HCT116 (cell line): Measurements from ENCODE around the gene COG8. TPM values are rescaled to one million over a fixed set of nuclear protein-coding genes. Genes with fewer than 3 reads are reported as not detected.

ENCODE experiments used
- ATAC-seq: fragments of 200-7000 bp; cut with Tn5 transposase; 2 replicates; pipeline ENCODE4 v1.9.1; 2020; ENCODE audit warnings: mild to moderate bottlenecking, moderate library complexity
- BruUV-seq: library from RNA; stranded (reverse); fragments of 400-500 nt; replicated peaks from 2 replicates; lab custom pipeline; 2021; lab: Mats Ljungman, UMichigan
- CTCF ChIA-PET: fragments of 300-600 bp; sonication (Branson Sonifier 250); formaldehyde crosslinking; loops from one replicate; lab custom pipeline; 2021; ENCODE audit warnings: antibody characterized with exemption; lab: Charles Lee
- POLR2A ChIA-PET: fragments of 300-600, 350-600 bp; sonication (Branson Sonifier 250); formaldehyde crosslinking; loops from one replicate; lab custom pipeline; 2021; ENCODE audit warnings: antibody characterized with exemption; lab: Charles Lee
- RAD21 ChIA-PET, 2 experiments: fragments of 300-600 bp; sonication (Branson Sonifier 250); formaldehyde crosslinking; loops; one replicate each; lab custom pipeline; 2023; ENCODE audit warnings: low total read pairs in 2 of 2; ENCODE audit not compliant: uncharacterized antibody in 2 of 2, unreplicated experiment in 2 of 2, low non-redundant PET in 1 of 2; lab: Charles Lee
- DNase-seq: peaks from one replicate; pipeline ENCODE4 v3.0.0-alpha.2; 2010; ENCODE audit warnings: low read depth, low spot score
- H2AFZ ChIP-seq: fragments of 200-600 bp; shearing (Covaris generic), sonication (generic); 2 replicates; pipeline ENCODE4 v1.6.1; 2017; ENCODE audit warnings: low read depth, mixed run types, mixed read lengths, antibody characterized with exemption, low read length; ENCODE audit not compliant: poor library complexity, severe bottlenecking
- H3K27ac ChIP-seq: 2 replicates; pipeline ENCODE4 v1.5.1; 2012; ENCODE audit warnings: low read depth, low read length
- H3K27me3 ChIP-seq: fragments of 200-600 bp; sonication (generic); 2 replicates; pipeline ENCODE4 v1.6.1; 2016; ENCODE audit warnings: mixed run types, low read length, mixed read lengths; ENCODE audit not compliant: insufficient read depth
- H3K36me3 ChIP-seq, 2 experiments: fragments of 200-500 bp in 1 of 2; fragments of 200-600 bp in 1 of 2; sonication (Bioruptor generic) in 1 of 2; sonication (generic) in 1 of 2; 2 replicates each; pipeline versions ENCODE4 v1.5.1 to v1.6.1; 2014 to 2016; ENCODE audit warnings: low read length in 2 of 2, inconsistent platforms in 1 of 2, mixed read lengths in 1 of 2, mixed run types in 1 of 2; ENCODE audit not compliant: insufficient read depth in 2 of 2, control insufficient read depth in 1 of 2
- H3K4me1 ChIP-seq, 2 experiments: fragments of 200-600 bp in 1 of 2; sonication (generic) in 1 of 2; 2 replicates each; pipeline versions ENCODE4 v1.5.1 to v1.6.1; 2012 to 2017; ENCODE audit warnings: low read length in 2 of 2, inconsistent platforms in 1 of 2, mild to moderate bottlenecking in 1 of 2, mixed read lengths in 1 of 2, mixed run types in 1 of 2, moderate library complexity in 1 of 2; ENCODE audit not compliant: insufficient read depth in 2 of 2, control insufficient read depth in 1 of 2
- H3K4me2 ChIP-seq: fragments of 200-600 bp; sonication (generic); 2 replicates; pipeline ENCODE4 v1.6.1; 2017; ENCODE audit warnings: mixed run types, low read length, mixed read lengths
- H3K4me3 ChIP-seq, 2 experiments: fragments of 200-600 bp in 1 of 2; sonication (generic) in 1 of 2; replicated peaks in 1 of 2; 2 replicates each; pipeline ENCODE4 v1.5.1; 2011 to 2016; ENCODE audit warnings: low read length in 2 of 2, control low read depth in 1 of 2, low read depth in 1 of 2, mild to moderate bottlenecking in 1 of 2, mixed read lengths in 1 of 2, mixed run types in 1 of 2
- H3K79me2 ChIP-seq: fragments of 200-600 bp; sonication (generic); 2 replicates; pipeline ENCODE4 v1.6.1; 2017; ENCODE audit warnings: mild to moderate bottlenecking, mixed run types, low read length, moderate library complexity, mixed read lengths; ENCODE audit not compliant: insufficient read depth
- H3K9ac ChIP-seq: fragments of 200-600 bp; sonication (generic); 2 replicates; pipeline ENCODE4 v1.6.1; 2016; ENCODE audit warnings: low read length, mixed read lengths
- H3K9me2 ChIP-seq: fragments of 200-600 bp; sonication (generic), shearing (Covaris generic); 2 replicates; pipeline ENCODE4 v1.6.1; 2017; ENCODE audit warnings: mixed run types, mild to moderate bottlenecking, moderate library complexity; ENCODE audit not compliant: insufficient read depth
- H3K9me3 ChIP-seq, 2 experiments: fragments of 200-500 bp in 1 of 2; fragments of 200-600 bp in 1 of 2; sonication (Bioruptor generic) in 1 of 2; sonication (generic) in 1 of 2; 2 replicates each; pipeline ENCODE4 v1.6.1; 2014 to 2017; ENCODE audit warnings: low read length in 2 of 2, mixed read lengths in 2 of 2, inconsistent platforms in 1 of 2, low read depth in 1 of 2, mild to moderate bottlenecking in 1 of 2, mixed run types in 1 of 2, moderate library complexity in 1 of 2; ENCODE audit not compliant: control insufficient read depth in 1 of 2, insufficient read depth in 1 of 2
- H4K20me1 ChIP-seq: fragments of 200-600 bp; sonication (generic), shearing (Covaris generic); 2 replicates; pipeline ENCODE4 v1.6.1; 2017; ENCODE audit warnings: mixed run types, mild to moderate bottlenecking, moderate library complexity; ENCODE audit not compliant: insufficient read depth
- ATF3 ChIP-seq: IDR thresholded peaks from 2 replicates; pipeline ENCODE4 v1.6.1; 2012
- CBX3 ChIP-seq: IDR thresholded peaks from 2 replicates; pipeline ENCODE4 v1.6.1; 2012; ENCODE audit warnings: low read depth
- CEBPB ChIP-seq: IDR thresholded peaks from 2 replicates; pipeline ENCODE4 v1.6.1; 2012; ENCODE audit warnings: low read depth
- ELF1 ChIP-seq: IDR thresholded peaks from 2 replicates; pipeline ENCODE4 v1.6.1; 2012; ENCODE audit warnings: low read depth, borderline replicate concordance
- EZH2 ChIP-seq: fragments of 200-600 bp; sonication (generic); IDR thresholded peaks from 2 replicates; pipeline ENCODE4 v1.6.1; 2017; ENCODE audit warnings: antibody characterized with exemption, mixed run types
- EZH2phosphoT487 ChIP-seq: fragments of 200-600 bp; IDR thresholded peaks from 2 replicates; pipeline ENCODE4 v1.6.1; 2018; ENCODE audit warnings: antibody characterized with exemption, borderline replicate concordance
- POLR2A ChIP-seq: IDR thresholded peaks from 2 replicates; pipeline ENCODE4 v1.7.0; 2011; ENCODE audit warnings: borderline replicate concordance; ENCODE audit not compliant: insufficient read depth, insufficient read length; ENCODE audit errors: extremely low read depth
- RAD21 ChIP-seq: IDR thresholded peaks from 2 replicates; pipeline ENCODE4 v1.6.1; 2012; ENCODE audit warnings: low read depth, mild to moderate bottlenecking
- REST ChIP-seq: IDR thresholded peaks from 2 replicates; pipeline ENCODE4 v1.6.1; 2012; ENCODE audit warnings: low read depth
- SIN3A ChIP-seq: IDR thresholded peaks from 2 replicates; pipeline ENCODE4 v1.6.1; 2012; ENCODE audit warnings: low read depth
- SP1 ChIP-seq: IDR thresholded peaks from 2 replicates; pipeline ENCODE4 v1.6.1; 2012; ENCODE audit warnings: low read depth
- SRF ChIP-seq: IDR thresholded peaks from 2 replicates; pipeline ENCODE4 v1.6.1; 2012; ENCODE audit warnings: low read depth
- TCF7L2 ChIP-seq: IDR thresholded peaks from 2 replicates; pipeline ENCODE4 v1.7.0; 2011; ENCODE audit warnings: borderline replicate concordance, inconsistent platforms; ENCODE audit not compliant: insufficient read depth, insufficient read length; ENCODE audit errors: extremely low read depth
- ZNF274 ChIP-seq: fragments of 200-500 bp; sonication (Bioruptor generic); IDR thresholded peaks from 2 replicates; pipeline ENCODE4 v1.6.1; 2014; ENCODE audit warnings: mild to moderate bottlenecking, low read depth, low read length, inconsistent platforms
- intact Hi-C: fragments of 100-400 bp; cut with micrococcal nuclease; formaldehyde crosslinking; loops from 2 replicates; pipeline ENCODE4 v1.10.0; 2022
- total RNA-seq: library from RNA; stranded (reverse); gene quantifications from one replicate; pipeline ENCODE4 v1.2.1, GENCODE V29; 2021; ENCODE audit not compliant: unreplicated experiment
- TF ChIP-seq, protein P1 (sequence below): IDR thresholded peaks from 2 replicates; pipeline ENCODE4 v1.6.1; 2011; ENCODE audit warnings: mild to moderate bottlenecking, low read length, moderate library complexity; ENCODE audit not compliant: insufficient replicate concordance; ENCODE audit errors: extremely low read depth
- TF ChIP-seq, protein P2 (sequence below): IDR thresholded peaks from 2 replicates; pipeline ENCODE4 v1.6.1; 2012

COG8 gene
- total RNA-seq, 1 experiment from 2014 or later = 50.3 TPM

DNA sequence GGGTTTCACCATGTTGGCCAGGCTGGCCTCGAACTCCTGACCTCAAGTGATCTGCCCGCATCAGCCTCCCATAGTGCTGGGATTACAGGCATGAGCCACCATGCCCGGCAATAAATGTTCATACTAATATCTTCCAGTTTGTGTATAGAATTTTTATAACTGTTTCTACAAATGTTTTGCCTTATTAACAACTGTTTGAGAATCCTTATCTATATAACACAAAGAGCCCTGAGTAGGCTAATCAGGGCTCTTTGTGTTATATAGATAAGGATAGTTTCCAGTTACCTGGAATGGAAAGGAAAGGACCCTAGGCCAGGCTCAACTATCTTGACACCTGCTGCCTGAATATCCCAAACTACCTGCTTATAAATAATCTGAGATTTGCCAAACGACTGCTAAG is 29.5 kb upstream of the COG8 start:
- no peak for DNase-seq
- RAD21 ChIA-PET = no interaction called here
- Histone ChIP-seq H3K27ac (no peak overlapping the region), H3K9ac (no peak overlapping the region), H3K4me3 (no peak overlapping the region), H3K9me2 (no peaks in the 10 kb centered on the region), H2AFZ (no peak overlapping the region), H4K20me1 (peaks cover 9% of the 10 kb centered on the region; the same call in 1 of the 2 replicates), H3K4me2 (no peak overlapping the region), H3K4me1 (no peaks in the 10 kb centered on the region), H3K27me3 (no peaks in the 10 kb centered on the region), H3K9me3 (no peaks in the 10 kb centered on the region), H3K79me2 (peaks cover 46% of the 10 kb centered on the region), H3K36me3 (peaks cover 71 to 82% of the 10 kb centered on the region in 2 experiments)
- POLR2A ChIA-PET = no interaction called here
- TF ChIP-seq CEBPB (no peak), SP1 (no peak), RAD21 (no peak), POLR2A (no peak), ATF3 (no peak), ELF1 (no peak), TCF7L2 (no peak), EZH2phosphoT487 (no peak), CBX3 (no peak), SIN3A (no peak), REST (no peak), EZH2 (no peak), SRF (no peak), ZNF274 (no peak)
- TF ChIP-seq, protein P1, sequence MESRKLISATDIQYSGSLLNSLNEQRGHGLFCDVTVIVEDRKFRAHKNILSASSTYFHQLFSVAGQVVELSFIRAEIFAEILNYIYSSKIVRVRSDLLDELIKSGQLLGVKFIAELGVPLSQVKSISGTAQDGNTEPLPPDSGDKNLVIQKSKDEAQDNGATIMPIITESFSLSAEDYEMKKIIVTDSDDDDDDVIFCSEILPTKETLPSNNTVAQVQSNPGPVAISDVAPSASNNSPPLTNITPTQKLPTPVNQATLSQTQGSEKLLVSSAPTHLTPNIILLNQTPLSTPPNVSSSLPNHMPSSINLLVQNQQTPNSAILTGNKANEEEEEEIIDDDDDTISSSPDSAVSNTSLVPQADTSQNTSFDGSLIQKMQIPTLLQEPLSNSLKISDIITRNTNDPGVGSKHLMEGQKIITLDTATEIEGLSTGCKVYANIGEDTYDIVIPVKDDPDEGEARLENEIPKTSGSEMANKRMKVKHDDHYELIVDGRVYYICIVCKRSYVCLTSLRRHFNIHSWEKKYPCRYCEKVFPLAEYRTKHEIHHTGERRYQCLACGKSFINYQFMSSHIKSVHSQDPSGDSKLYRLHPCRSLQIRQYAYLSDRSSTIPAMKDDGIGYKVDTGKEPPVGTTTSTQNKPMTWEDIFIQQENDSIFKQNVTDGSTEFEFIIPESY = no peak
- TF ChIP-seq, protein P2, sequence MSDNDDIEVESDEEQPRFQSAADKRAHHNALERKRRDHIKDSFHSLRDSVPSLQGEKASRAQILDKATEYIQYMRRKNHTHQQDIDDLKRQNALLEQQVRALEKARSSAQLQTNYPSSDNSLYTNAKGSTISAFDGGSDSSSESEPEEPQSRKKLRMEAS = no peak
- no peak for ATAC-seq
- no TSS peak for BruUV-seq
- CTCF ChIA-PET = no interaction called here
- intact Hi-C loops = no loop called here
